Mucosa of descending colon (tissue), 3 donors: ENCODE data around the gene TPBGL. TPM values are rescaled to one million over a fixed set of nuclear protein-coding genes. Genes with fewer than 3 reads are reported as not detected.

Experiments
- ATAC-seq: fragments of 200-7000 bp; cut with Tn5 transposase; one replicate; pipeline ENCODE4 v1.9.1; 2020; ENCODE audit warnings: mild to moderate bottlenecking, moderate library complexity
- DNase-seq, 3 donors: peaks; one replicate each; pipeline ENCODE4 v3.0.0-alpha.2; 2020
- H3K36me3 ChIP-seq: fragments of 200-600 bp; one replicate; pipeline ENCODE4 v1.8.0; 2021; ENCODE audit warnings: low read depth, mild to moderate bottlenecking
- H3K4me1 ChIP-seq: fragments of 200-600 bp; one replicate; pipeline ENCODE4 v1.8.0; 2021; ENCODE audit warnings: low read depth, mild to moderate bottlenecking
- H3K4me3 ChIP-seq: fragments of 200-600 bp; one replicate; pipeline ENCODE4 v1.8.0; 2021; ENCODE audit warnings: mild to moderate bottlenecking
- H3K9me3 ChIP-seq: fragments of 200-600 bp; one replicate; pipeline ENCODE4 v1.8.0; 2021; ENCODE audit warnings: mild to moderate bottlenecking
- CTCF ChIP-seq: fragments of 200-600 bp; IDR thresholded peaks from one replicate; pipeline ENCODE4 v1.8.0; 2022; ENCODE audit warnings: antibody characterized with exemption, mild to moderate bottlenecking
- intact Hi-C, 2 donors: fragments of 100-400 bp; cut with DNase I in 1 of 2; cut with micrococcal nuclease in 1 of 2; formaldehyde crosslinking; loops; one replicate each; pipeline versions ENCODE4 v1.11.0 to v1.11.1; 2022; cut with DNase I, micrococcal nuclease
- long read RNA-seq, 2 donors: library from polyadenylated mRNA; unstranded; transcript quantifications; one replicate each; pipeline ENCODE4 v2.0.0, GENCODE V29; 2019 to 2021
- total RNA-seq, 3 donors: library from RNA; stranded (reverse); fragmentation: NEBNext Ultra II Directional in 2 of 3; extraction: Animal tissue kit (Norgen Biotek cat#: 25700) in 2 of 3; gene quantifications; one replicate each; pipeline versions ENCODE4 v1.2.1 to v1.2.4, GENCODE V29; 2021 to 2023
- donor health status: DM: no; HTN: no; CAD: no; lungs with moderate emphysema.
- donor health status: DM: no; HTN: no; CAD: no.
- donor health status: DM: no; HTN: yes; CAD: no.

The TPBGL gene
- under 1 TPM in 2 of 3 donors, not detected in 1; 0.17 to 0.57 TPM for total RNA-seq
- long read RNA-seq, donor 1, partial matches to known transcripts, result 0 of 1 reads
- long read RNA-seq, donor 1, other reads (novel, unspliced or antisense), result 0 of 1 reads
- long read RNA-seq, donor 2, result 0 reads

- H3K4me1 ChIP-seq, result peaks cover 14% of the 10 kb centered on the region
- no peak for ATAC-seq
- TF ChIP-seq CTCF, result no peak
- H3K9me3 ChIP-seq, result no peaks in the 10 kb centered on the region
- H3K36me3 ChIP-seq, result no peaks in the 10 kb centered on the region
- DNase-seq, result peak in 1 of 3 donors; percentile 40
- H3K4me3 ChIP-seq, result no peak within 1 kb of the TSS
- intact Hi-C loops, result loop anchor here (10.0 kb wide), 1 partner anchor 306 kb away; no protein-coding TSS in a partner anchor
Observed at GRCh38 chr11:75240311-75241035, at the start of gene TPBGL. TSS of gene TPBGL (plus strand) at chr11:75240774. CDS start at chr11:75241050, 276 bp downstream.

GRCh38 chr11:75191330-75191717 is 49.2 kb upstream of the TPBGL start:
- no peak for DNase-seq
- Histone ChIP-seq H3K36me3 (no peaks in the 10 kb centered on the region), H3K4me1 (no peaks in the 10 kb centered on the region), H3K4me3 (no peak overlapping the region), H3K9me3 (no peaks in the 10 kb centered on the region)
- ATAC-seq, result peak; percentile 18
- no peak for TF ChIP-seq CTCF
- intact Hi-C loops, result no loop called here

GRCh38 chr11:75193271-75193670 is 47.3 kb upstream of the TPBGL start:
- ATAC-seq, result no peak
- no peaks in the 10 kb centered on the region for H3K36me3 ChIP-seq
- H3K4me3 ChIP-seq, result no peak overlapping the region
- TF ChIP-seq CTCF, result no peak
- no peaks in the 10 kb centered on the region for H3K4me1 ChIP-seq
- H3K9me3 ChIP-seq, result no peaks in the 10 kb centered on the region
- intact Hi-C loops, result no loop called here
- no peak for DNase-seq

GRCh38 chr11:75193711-75194110 is 46.9 kb upstream of the TPBGL start:
- Histone ChIP-seq H3K36me3 (no peaks in the 10 kb centered on the region), H3K4me1 (no peaks in the 10 kb centered on the region), H3K4me3 (no peak overlapping the region), H3K9me3 (no peaks in the 10 kb centered on the region)
- no peak for TF ChIP-seq CTCF
- ATAC-seq (no peak), DNase-seq (no peak)
- intact Hi-C loops, result no loop called here

- no peak for TF ChIP-seq CTCF
Observed at GRCh38 chr11:75194147-75194546, 46.4 kb upstream of the TPBGL start.

More at GRCh38 chr11:75194147-75194546, 46.4 kb upstream of the TPBGL start:
- H3K36me3 ChIP-seq, result no peaks in the 10 kb centered on the region
- H3K9me3 ChIP-seq, result no peaks in the 10 kb centered on the region
- no peaks in the 10 kb centered on the region for H3K4me1 ChIP-seq
- no peak overlapping the region for H3K4me3 ChIP-seq
- intact Hi-C loops, result no loop called here
- no peak for ATAC-seq
- DNase-seq, result no peak
